NT2/D1 (cell line): ENCODE results near the gene GRAMD1B.

Experiments
- DNase-seq: peaks from one replicate; pipeline ENCODE4 v3.0.0-alpha.2; 2011; ENCODE audit warnings: low read depth, low spot score
- H3K27me3 ChIP-seq: 2 replicates; pipeline ENCODE4 v1.6.0; 2011; ENCODE audit warnings: mild to moderate bottlenecking; ENCODE audit not compliant: insufficient read length, insufficient read depth
- H3K36me3 ChIP-seq: 2 replicates; pipeline ENCODE4 v1.6.1; 2011; ENCODE audit warnings: mild to moderate bottlenecking, low read length, mixed read lengths; ENCODE audit not compliant: insufficient read depth, insufficient read length
- H3K4me1 ChIP-seq: 2 replicates; pipeline ENCODE4 v1.5.1; 2011; ENCODE audit not compliant: insufficient read depth, insufficient read length
- H3K4me3 ChIP-seq: 2 replicates; pipeline ENCODE4 v1.5.1; 2011; ENCODE audit warnings: low read depth; ENCODE audit not compliant: insufficient read length
- H3K9ac ChIP-seq: 2 replicates; pipeline ENCODE4 v1.6.0; 2011; ENCODE audit warnings: low read depth; ENCODE audit not compliant: insufficient read length
- H3K9me3 ChIP-seq: 2 replicates; pipeline ENCODE4 v1.5.1; 2011; ENCODE audit warnings: mild to moderate bottlenecking, low read length; ENCODE audit not compliant: insufficient read depth
- SUZ12 ChIP-seq: IDR thresholded peaks from 2 replicates; pipeline ENCODE4 v1.6.1; 2011; ENCODE audit not compliant: insufficient read length, insufficient read depth; ENCODE audit errors: extremely low read depth
- YY1 ChIP-seq: IDR thresholded peaks from 2 replicates; pipeline ENCODE4 v1.6.1; 2011; ENCODE audit not compliant: insufficient read length, insufficient read depth
- ZNF274 ChIP-seq: IDR thresholded peaks from 2 replicates; pipeline ENCODE4 v1.6.1; 2011; ENCODE audit warnings: mild to moderate bottlenecking, low read depth, low read length

GRAMD1B gene

DNA sequence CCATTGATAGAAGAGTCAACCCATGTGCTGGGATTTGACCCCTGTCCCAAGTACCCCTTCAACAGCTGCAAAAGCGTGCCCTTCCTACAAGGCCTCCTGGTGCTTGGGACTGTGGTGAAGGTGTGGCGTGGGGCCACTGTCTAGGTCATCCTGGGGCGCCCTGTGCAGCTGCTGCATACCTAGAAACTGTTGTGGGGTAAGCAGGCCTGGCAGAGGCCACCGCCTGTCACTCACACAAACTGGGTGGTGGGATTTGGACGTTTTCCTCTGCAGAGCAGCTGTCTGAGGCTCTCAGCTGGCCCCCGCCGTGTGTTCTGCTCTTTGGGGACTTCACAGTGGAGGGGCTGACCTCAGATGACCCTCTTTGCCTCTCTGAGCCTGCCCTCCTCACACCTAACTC, 154.7 kb downstream of the GRAMD1B start:
- Histone ChIP-seq H3K4me3 (no peak overlapping the region), H3K4me1 (peaks cover 28% of the 10 kb centered on the region), H3K9me3 (no peaks in the 10 kb centered on the region), H3K9ac (no peak overlapping the region), H3K27me3 (no peaks in the 10 kb centered on the region), H3K36me3 (no peaks in the 10 kb centered on the region)
- TF ChIP-seq YY1: no peak
- no peak for DNase-seq

DNA sequence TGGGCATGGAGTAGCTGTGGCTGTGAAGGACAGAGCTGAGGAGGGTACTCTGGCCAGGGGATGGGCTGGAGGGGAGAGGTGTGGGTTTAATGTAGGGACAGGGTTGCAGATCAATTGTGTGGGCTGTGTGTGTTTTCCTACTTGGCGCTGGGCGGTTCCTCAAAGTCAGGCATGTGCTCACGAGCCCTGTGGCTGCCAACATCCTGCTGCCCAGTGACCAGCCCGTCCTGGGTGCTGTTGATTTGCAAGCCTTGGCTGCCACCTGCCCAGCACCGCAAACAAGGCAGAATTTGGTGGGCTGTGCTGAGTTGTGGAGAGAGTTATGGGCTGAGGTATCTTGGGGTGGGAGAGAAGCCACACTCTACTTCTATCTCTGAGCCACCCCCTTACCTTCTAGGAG, 155.1 kb downstream of the GRAMD1B start:
- TF ChIP-seq ZNF274 (no peak), SUZ12 (no peak), YY1 (no peak)
- DNase-seq: no peak
- H3K36me3 ChIP-seq: no peaks in the 10 kb centered on the region
- peaks cover 28% of the 10 kb centered on the region for H3K4me1 ChIP-seq
- no peak overlapping the region for H3K9ac ChIP-seq
- H3K27me3 ChIP-seq: no peaks in the 10 kb centered on the region
- H3K9me3 ChIP-seq: no peaks in the 10 kb centered on the region
- no peak overlapping the region for H3K4me3 ChIP-seq

DNA sequence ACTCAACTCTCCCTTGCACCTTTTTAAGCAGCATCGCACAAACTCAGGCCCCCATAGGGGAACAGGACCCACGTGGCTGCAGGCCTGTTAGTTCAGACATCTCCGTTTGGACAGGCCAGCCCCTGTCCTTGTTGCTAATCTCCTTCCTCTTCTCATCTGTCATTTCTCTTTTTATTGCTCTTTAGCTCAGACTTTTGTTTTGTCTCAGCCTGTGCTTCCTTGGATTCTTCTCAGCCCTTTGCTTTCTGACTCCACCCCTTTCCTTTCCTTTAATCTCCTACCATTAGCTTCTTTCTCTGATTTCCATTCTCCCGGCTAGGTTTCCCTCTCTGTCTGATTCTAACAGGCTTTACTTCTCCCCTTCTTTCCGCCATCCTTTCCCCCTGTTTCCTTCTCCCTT, 155.6 kb downstream of the GRAMD1B start:
- peaks cover 28% of the 10 kb centered on the region for H3K4me1 ChIP-seq
- DNase-seq: no peak
- H3K9ac ChIP-seq: no peak overlapping the region
- H3K27me3 ChIP-seq: no peaks in the 10 kb centered on the region
- TF ChIP-seq YY1: no peak
- no peak for TF ChIP-seq ZNF274
- no peak for TF ChIP-seq SUZ12
- H3K36me3 ChIP-seq: peaks cover under 1% of the 10 kb centered on the region
- no peaks in the 10 kb centered on the region for H3K9me3 ChIP-seq
- no peak overlapping the region for H3K4me3 ChIP-seq

DNA sequence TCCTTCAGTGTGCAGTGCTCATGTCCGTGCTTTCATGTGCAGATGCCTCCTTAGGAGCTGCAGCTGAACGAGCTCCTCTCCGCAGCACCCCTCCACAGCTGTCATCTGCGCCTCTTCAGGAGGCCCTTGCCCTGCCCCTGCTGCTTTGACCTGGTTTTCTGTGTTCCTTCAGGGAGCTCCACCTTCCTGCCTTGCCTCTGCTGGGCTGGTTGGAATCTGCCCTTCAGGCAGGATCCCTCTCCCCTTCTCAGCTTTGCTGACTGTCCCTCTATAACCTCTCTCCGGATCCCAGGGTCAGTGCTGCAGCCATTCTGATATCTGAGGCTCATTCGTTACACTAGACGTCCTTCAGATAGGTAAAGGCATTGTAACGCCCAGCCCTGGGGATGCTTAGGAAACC, 156.5 kb downstream of the GRAMD1B start:
- Histone ChIP-seq H3K4me1 (peaks cover 24% of the 10 kb centered on the region), H3K36me3 (peaks cover 8% of the 10 kb centered on the region), H3K9me3 (no peaks in the 10 kb centered on the region), H3K27me3 (no peaks in the 10 kb centered on the region), H3K4me3 (no peak overlapping the region), H3K9ac (no peak overlapping the region)
- DNase-seq: no peak
- no peak for TF ChIP-seq SUZ12
- TF ChIP-seq ZNF274: no peak
- TF ChIP-seq YY1: no peak

DNA sequence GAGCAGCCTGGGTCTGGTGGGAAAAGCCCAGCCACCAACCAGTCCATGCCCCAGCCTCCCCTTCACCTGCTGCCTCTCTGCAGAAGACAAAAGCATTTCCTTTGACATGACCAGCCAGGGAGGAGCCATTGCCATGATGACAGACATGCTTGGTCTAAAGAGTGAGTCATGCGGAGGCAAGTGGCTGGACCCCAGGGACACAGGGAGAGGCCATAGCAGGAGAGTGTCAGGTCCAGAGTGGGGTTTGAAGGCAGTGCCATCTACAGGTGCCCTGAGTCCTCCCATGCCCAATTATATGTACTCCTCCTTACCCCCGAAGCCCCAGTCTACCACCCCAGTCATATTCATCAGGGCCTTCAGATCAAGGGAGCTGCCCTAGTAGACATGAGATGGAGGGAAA, 157.0 kb downstream of the GRAMD1B start:
- Histone ChIP-seq H3K9ac (no peak overlapping the region), H3K36me3 (peaks cover 8% of the 10 kb centered on the region), H3K4me3 (no peak overlapping the region), H3K4me1 (peaks cover 24% of the 10 kb centered on the region), H3K27me3 (no peaks in the 10 kb centered on the region), H3K9me3 (no peaks in the 10 kb centered on the region)
- TF ChIP-seq YY1 (no peak), ZNF274 (no peak), SUZ12 (no peak)
- DNase-seq: no peak

DNA sequence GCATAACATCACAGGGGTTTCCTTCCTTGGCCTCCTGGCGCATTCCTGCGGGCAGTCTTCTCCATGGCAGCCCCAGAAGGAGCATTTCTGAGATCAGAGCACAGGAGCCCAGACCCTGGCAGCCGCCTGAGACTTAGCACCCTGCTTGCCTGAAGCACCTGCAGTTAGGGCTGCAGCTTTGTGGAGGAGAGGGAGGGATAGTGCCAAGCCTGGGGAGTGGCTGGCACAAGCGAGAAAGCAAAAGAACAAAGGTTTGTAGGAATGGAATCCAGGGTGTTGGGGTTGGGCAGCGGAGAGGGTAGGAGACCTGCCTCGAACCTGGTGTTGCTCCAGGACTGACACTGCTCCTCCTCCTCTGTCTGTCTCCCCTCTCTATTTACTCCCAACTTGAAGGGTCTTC, 157.5 kb downstream of the GRAMD1B start:
- H3K27me3 ChIP-seq: no peaks in the 10 kb centered on the region
- no peak overlapping the region for H3K4me3 ChIP-seq
- H3K9ac ChIP-seq: no peak overlapping the region
- no peak for TF ChIP-seq SUZ12
- TF ChIP-seq YY1: no peak
- no peak for TF ChIP-seq ZNF274
- no peak for DNase-seq
- H3K9me3 ChIP-seq: no peaks in the 10 kb centered on the region
- H3K4me1 ChIP-seq: peaks cover 24% of the 10 kb centered on the region
- peaks cover 8% of the 10 kb centered on the region for H3K36me3 ChIP-seq

DNA sequence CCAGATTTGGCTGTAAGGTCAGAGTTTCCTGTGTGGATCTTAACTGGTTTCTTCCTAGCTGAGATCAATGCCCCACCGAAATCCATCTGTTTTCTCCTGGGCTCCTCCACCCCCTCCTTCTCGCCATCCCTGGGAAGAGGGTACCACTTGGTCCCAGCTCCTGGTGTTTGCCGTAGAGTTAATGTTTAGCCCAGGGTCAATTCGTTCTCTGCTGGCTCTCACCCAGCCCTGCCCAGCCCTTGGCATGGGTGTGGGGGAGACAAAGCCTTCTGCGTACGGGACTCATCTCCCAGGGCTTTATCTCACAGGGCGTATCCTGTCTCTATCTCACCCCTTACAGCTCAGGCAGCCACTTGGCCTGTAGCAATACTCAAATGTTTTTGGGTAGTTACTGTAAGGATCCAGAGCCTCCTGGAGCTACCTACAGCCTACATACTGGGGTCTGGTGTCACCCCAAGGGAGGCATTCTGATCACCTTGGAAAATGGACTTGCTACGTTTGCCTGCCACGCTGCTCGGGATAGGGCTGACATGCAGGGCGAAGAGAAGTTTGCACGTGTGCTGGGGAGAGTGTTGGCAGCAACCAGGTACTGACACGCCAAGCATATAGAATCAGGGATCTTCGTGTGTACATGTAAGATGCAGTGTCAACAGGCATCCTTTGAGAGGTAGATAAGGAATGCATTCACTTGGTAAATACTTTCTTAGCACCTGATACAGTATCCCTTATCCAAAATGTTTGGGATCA, 158.2 kb downstream of the GRAMD1B start:
- DNase-seq: no peak

More for the DNA sequence above, 158.2 kb downstream of the GRAMD1B start:
- no peak overlapping the region for H3K9ac ChIP-seq
- H3K4me1 ChIP-seq: peaks cover 21% of the 10 kb centered on the region
- no peak overlapping the region for H3K4me3 ChIP-seq
- no peaks in the 10 kb centered on the region for H3K27me3 ChIP-seq
- peaks cover 8% of the 10 kb centered on the region for H3K36me3 ChIP-seq
- TF ChIP-seq YY1: no peak
- no peak for TF ChIP-seq ZNF274
- no peak for TF ChIP-seq SUZ12
- H3K9me3 ChIP-seq: no peaks in the 10 kb centered on the region
